GM12875 (cell line): ENCODE results near the gene ITGA2.

Experiments
- H3K4me3 ChIP-seq: one replicate; pipeline ENCODE4 v1.5.1; 2011; ENCODE audit warnings: low read depth, low read length, control low read depth
- CTCF ChIP-seq: IDR thresholded peaks from 2 replicates; pipeline ENCODE4 v1.5.1; 2011; ENCODE audit warnings: low read depth, mild to moderate bottlenecking, control low read depth, inconsistent platforms, low read length, moderate library complexity, borderline replicate concordance; ENCODE audit not compliant: insufficient read depth

The ITGA2 gene

GRCh38 chr5:53092242-53092641, 103.1 kb downstream of the ITGA2 start:
- H3K4me3 ChIP-seq, result no peak overlapping the region
- no peak for TF ChIP-seq CTCF

GRCh38 chr5:53095217-53095616, 106.1 kb downstream of the ITGA2 start:
- no peak for TF ChIP-seq CTCF
- H3K4me3 ChIP-seq, result no peak overlapping the region

GRCh38 chr5:53095931-53096525, 106.9 kb downstream of the ITGA2 start:
- TF ChIP-seq CTCF, result peak; percentile 64

GRCh38 chr5:53099546-53099945, 110.4 kb downstream of the ITGA2 start:
- H3K4me3 ChIP-seq, result no peak overlapping the region
- no peak for TF ChIP-seq CTCF

More at GRCh38 chr5:53095931-53096525, 106.9 kb downstream of the ITGA2 start:
- H3K4me3 ChIP-seq, result no peak overlapping the region

GRCh38 chr5:53100606-53101005, 111.5 kb downstream of the ITGA2 start:
- no peak overlapping the region for H3K4me3 ChIP-seq

GRCh38 chr5:53105611-53106300, 116.6 kb downstream of the ITGA2 start:
- no peak overlapping the region for H3K4me3 ChIP-seq
- no peak for TF ChIP-seq CTCF

More at GRCh38 chr5:53100606-53101005, 111.5 kb downstream of the ITGA2 start:
- TF ChIP-seq CTCF, result no peak

- TF ChIP-seq CTCF, result no peak
- peak overlapping the region; percentile 78 for H3K4me3 ChIP-seq
Measured at GRCh38 chr5:53109056-53109442, 119.9 kb downstream of the ITGA2 start.
